HuH-7.5 (cell line): ENCODE data around the gene GRIK1.

Experiments
- DNase-seq: peaks from one replicate; pipeline ENCODE4 v3.0.0; 2011; ENCODE audit warnings: low spot score

GRIK1 gene

DNA sequence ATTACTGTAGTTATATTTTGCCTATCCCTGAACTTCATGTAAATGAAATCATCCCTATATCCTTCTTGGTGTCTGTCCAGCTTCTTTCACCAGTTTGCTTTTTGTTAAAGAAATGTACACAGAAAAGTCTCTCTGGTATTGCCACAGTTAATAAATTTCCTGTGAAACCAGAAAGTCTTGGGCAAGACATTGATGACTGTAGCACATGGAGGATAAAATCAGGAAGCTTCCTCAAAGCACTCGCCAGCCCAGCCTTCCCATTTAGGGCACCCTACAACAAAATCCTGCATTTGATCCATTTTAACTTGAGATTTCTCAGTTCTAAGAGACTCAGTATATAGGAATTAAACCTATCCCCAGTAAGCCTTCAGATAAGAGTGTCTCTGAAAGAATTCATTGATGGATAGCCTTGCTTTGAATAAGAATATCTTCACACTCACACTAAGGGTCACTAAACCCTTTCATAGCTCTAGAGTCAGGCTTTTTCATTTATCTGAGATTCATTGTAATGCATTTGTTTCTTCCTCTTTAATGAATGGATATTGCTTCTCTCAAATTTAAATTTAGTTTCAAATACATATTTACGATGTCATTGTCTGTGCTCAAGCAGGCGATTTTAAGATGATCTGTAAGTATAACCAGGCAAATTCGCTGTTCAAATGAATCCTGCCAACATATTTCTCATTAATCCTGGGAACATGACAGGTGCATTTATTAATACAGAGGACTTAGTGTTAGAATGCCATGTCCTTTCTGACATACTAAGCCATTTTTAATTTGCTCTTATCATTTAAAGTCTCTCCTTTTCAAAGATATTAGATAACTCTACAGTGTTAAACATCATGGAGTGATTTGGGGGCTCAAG lies 153.1 kb downstream of the GRIK1 start:
- no peak for DNase-seq

DNA sequence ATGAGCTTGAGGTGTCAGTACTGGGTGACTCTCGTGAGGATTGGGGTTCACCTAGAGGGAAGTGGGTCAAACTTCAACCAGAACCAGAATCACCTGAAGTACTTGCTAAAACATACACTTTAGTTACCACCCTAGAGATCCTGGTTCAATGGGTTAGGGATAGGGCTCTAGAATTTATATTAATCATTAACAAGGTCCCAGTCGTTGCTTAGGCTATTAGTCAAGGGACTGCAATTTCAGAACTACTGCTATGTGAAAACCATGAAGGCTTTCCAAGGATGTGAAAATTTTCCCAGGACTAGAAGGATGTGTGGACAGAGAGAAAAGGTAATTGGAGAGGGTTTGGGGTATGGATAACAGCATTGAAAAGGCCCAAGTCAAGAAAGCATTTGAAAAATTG lies 162.6 kb downstream of the GRIK1 start:
- peak; percentile 16 for DNase-seq

DNA sequence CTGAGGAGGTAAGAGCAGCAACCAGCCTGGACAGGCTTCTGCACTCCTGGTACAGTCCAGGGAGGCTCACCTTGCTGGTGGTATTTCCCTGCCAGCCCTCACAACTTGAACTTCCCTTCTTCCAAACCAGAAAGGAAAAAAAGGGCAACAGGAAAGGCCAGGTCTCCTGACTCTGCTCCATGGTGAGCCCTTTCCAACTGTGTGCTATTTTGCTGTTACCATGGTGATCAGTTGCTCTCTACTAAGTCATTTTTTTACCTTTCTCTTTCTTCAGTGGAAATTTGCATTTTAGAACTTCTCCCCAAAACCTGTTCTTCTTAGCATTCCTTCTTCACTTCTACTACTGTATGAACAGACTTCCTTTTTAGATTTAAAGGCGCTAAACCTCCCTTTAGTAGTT lies 164.3 kb downstream of the GRIK1 start:
- no peak for DNase-seq

DNA sequence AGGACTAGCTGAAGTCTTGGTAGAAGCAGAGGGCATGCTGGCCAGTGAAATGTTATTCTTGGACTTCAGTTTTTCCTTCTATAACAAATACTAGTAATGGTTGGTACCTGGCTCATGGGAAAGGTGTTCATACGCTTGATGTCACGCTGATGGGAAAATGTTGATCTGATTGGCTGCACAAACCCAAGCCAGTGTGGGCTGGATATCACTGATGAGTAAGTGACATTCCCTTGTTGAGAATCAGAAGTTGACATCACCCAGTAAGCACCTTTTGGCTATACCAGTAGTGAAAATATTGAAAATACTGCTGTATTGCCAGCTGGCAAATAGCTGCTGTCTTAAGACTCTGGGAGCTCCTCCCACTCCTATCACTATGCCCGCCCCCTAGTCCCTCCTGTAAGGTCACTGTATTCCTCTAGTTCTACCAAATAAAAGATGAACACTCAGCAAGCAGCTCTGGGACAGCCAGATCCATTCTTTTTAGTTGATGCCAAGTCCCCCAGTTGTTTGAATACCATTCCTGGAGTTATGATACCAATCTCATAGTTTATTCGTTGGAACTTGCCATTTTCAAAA lies 168.2 kb downstream of the GRIK1 start:
- no peak for DNase-seq

DNA sequence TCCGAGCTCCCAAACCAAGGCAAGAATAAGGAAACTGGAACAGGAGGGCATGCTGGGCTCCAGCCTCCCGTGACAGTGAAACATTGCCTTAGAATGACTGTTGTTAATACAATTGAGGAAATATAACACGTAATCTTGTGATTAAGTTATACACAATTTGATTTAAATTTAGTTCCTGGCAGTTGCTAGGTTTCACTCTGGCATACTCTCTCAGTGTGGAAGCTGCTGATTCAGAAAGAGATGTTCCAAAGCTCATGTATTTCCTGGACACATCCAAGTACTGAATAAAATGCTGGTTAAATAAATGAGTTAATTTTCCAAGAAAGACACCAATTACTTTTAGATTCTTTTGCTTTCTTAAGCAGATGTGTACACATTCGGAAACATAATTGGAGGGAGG lies 176.1 kb downstream of the GRIK1 start:
- no peak for DNase-seq

DNA sequence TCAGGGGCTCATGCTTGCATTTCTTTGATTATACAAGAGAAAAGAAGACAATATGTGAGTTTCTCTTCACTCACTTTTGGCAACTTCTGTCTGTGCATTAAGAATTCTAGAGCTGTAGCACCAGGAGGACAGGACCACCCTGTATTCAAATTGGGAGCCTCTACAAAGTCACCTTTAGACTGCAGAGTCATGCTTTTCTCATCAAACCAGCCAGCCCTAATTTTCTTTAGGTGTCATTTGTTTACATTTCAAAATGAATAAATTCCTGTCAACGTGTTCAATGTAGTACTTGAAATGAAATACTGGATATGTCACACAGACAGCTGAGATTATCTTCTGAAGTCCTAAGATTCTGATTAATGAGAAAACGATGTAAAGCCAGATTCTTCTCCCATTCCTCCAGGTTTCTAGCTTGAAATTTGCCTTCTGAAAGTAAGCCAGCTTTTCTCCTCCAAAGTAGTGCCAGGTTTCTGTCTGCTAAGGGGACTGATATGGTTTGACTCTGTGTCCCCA lies 177.2 kb downstream of the GRIK1 start:
- DNase-seq: no peak

DNA sequence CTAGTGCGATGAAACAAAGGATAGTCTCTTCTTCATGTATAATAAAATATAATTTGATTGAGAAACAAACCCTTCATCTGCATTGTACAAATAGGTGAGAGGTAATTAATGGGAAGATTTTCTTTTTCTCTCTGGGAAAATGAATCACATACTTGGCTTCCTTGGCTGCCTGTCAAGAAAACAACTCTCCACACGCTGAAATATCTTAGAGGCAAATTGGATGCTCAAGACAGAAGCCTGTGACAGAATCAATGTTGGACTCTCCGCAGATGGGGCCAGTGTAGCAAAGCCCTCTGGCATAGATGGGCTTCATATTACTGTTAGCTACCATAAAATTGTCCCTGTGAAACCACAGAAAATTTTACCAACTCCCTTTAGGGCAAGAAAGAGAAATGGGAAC lies 186.6 kb downstream of the GRIK1 start:
- DNase-seq: no peak

DNA sequence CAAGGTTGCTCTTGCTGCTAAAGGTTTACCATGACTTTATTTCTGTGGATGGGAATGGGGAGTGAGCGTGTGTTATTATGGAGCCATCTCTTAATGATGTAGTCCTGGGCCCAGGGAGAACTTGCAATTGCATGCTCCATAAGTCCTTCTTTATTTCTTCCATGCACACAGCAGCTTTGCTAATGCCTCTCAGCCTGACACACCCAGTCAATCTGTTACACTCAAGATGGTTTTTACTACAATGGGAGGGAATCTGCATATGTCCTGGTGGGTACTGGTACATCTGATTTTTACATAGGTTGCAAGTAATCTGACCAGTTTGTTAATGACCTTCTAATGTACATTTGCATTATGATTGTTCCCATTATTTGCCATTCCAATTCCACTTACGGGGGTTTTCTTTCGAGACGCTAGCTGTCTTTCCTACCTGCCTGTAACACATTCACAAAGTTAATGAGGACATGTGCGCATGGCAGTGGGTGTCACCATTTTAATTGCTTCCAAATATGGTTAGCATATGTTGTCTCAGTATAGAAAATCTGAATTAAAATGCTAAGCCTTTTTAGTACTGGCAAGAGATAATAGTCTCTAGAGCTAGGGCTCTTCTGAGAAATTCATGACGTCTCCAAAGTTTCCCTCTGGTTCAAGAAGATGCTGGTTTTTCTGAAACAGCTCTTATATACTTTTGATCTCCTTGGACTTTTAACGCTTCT lies 188.2 kb downstream of the GRIK1 start:
- no peak for DNase-seq

DNA sequence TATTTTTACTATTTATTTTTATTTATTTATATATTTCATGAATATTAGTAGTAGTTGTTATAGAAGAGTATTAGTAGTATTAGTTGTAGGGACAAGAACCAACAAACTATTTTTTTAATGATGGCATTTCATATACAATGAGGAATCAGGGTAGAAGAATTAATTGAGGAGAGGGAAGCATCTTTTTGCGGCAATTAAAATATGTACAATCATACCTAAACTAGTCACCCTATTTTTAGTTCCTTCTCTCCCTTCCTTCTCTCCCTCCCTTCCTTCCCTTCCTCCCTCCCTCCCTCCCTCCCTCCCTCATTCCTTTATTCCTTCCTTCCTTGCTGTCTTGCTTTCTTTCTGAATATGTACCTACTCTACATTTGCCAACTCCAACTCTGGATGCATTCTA lies 189.8 kb downstream of the GRIK1 start:
- no peak for DNase-seq

DNA sequence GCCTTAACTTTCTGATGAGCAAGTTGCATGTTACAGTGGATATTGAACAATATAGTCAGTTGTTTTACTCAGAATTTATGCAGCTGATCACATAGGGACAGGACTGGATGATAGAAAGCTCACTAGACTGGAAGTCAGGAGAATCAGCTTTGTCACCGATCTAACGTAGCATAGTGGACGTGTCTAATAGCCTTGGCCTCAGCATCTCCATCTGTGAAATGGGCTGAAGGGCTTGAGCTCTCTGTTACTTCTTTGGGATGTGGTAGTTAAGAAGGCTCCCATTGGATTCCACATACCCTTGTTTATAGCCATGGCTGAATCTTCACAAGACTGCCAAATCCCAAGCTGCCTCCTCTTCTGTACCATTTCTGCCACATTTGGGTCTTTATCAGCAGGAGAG lies 190.6 kb downstream of the GRIK1 start:
- no peak for DNase-seq

DNA sequence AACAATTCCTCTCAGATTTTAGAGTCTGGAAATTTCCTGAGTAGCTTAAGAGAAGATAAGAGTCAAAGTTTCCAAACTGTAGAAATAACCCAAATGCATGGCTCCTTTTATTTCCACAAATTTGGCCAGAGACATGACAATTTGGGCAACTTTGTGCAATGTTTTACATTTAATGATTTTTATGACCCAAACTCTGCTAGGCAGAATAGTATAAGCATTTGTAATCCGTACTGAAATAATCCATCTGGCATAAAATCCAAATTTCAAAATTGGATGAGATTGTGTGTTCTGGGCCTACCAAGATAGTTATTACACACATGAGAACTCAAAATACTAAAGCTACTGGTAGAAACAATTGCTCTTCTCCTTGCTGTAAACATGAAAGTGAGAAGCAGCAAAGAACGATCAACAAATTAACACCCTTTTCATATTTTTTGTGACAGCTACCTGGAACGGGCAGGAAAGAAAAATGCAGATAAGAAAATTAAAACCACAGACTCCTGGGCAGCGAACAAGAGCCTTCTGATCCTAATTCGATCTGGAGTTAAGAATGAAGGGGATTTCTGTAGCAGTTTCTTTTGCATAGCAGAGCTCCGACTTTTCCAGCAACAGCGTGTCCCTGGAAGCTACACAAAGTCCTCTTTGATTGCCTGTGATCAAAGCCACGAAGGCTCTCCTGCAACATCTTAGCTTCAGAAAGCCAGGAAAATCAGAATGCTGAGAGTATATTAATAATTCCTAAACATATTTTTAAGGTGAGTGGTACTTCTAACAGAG lies 191.2 kb downstream of the GRIK1 start:
- no peak for DNase-seq

DNA sequence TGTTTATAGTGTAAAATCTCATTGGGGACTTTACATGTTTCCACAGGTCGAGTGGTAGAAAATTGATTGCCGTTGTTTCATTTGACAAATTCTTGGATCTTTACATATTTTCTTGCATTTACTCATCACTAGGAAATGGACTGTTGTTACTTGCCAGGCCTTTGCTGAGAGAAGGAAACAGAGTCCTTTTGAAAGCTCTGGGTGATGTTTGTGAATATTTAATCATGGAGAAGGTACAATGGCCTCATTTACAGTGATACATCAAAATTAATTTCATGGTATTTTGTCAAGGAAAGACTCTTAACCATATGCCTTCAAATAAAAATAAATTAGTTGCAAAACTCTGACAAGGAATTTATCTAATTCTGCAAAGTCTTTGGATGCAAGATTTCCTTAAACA lies 198.0 kb downstream of the GRIK1 start:
- no peak for DNase-seq

DNA sequence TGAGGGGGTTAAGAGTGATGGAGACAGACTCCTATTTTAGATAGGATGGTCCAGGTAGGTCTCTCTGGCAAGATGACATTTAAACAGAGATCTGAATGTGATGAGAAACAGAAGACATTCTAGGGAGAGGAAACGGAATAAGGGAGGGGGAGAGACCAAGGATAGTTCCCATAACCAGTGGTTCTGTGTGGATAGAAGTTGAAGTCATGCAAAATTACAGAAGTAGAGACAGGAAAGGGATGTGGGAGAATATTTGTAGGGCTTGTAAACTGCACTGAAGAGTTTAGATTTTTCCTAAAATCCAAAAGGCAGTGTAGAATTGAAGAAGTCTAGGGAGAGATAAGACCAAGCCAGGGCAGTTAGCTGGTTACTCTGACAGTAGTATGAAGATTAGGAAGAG lies 200.6 kb downstream of the GRIK1 start:
- no peak for DNase-seq

DNA sequence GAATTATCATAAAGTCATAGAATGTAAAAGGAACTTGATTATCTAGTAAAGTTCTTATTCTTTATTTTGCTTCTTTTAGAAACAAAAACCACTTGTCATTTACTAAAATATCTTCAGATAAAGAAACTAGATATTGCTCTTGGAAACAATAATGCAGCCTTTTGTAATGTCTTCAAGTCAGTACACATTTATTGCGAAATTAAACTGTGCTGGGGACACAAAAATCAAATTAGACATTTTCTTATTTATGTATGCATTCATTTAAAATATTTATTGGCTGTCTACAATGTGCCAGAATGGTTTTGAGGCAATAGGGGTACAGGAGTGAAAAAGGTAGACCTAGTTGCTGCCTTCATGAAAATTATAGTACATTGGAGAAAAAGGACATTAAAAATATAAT lies 201.1 kb downstream of the GRIK1 start:
- no peak for DNase-seq

DNA sequence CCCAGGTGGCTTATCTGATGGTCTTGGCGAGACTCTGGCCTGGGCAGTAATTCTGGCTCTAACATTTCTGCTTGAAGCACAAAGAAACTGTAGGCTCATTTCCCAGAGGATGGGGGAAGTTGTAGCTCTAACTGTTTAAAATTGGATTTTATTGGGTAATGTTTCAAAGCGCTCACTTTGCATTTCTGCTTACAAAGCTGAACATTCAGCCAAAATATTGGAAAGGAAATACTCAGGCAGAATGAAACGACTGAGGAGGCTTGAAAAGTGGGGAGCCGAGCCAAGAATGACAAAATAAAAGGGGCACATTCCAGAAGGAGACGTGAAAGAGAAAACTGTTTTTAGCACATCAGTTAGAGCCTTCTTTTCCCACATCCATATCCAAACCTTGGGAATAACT lies 202.6 kb downstream of the GRIK1 start:
- no peak for DNase-seq

DNA sequence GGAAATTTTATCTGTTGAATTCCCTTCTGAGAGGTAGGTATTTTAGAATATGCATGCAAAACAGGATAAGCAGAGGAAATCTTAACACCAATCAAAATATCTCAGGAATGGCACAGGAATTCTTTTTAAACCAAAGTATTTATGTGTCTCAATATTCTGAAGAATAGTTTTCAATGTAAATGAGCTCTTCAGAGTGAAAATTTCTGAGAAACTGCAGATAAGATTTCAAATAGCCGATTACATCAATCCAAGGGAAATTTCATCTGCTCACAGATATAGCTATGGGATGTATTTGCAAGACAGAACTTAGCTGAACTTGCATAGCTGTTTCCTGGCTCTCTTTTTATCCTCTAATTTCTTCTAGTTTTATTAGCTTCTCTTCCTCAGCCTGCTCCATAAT lies 209.5 kb downstream of the GRIK1 start:
- no peak for DNase-seq

DNA sequence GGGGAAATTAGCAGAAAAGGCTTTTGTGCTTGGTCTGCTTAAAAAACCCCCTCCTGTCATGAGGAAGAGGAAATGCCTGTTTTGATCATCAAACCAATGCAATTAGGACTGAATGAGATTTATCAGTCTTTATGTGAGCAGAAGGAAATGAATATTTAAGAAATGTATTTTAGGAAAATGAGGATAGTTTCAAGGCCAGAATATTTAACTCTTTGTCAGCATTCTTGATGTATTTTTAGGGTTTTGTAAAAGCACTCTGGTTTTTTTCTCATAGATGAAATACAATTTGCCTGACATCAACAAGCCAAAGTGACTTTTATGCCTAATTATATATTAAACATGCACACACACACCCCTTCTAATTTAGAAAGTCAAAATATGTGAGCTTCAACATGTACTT lies 213.8 kb downstream of the GRIK1 start:
- DNase-seq: no peak

DNA sequence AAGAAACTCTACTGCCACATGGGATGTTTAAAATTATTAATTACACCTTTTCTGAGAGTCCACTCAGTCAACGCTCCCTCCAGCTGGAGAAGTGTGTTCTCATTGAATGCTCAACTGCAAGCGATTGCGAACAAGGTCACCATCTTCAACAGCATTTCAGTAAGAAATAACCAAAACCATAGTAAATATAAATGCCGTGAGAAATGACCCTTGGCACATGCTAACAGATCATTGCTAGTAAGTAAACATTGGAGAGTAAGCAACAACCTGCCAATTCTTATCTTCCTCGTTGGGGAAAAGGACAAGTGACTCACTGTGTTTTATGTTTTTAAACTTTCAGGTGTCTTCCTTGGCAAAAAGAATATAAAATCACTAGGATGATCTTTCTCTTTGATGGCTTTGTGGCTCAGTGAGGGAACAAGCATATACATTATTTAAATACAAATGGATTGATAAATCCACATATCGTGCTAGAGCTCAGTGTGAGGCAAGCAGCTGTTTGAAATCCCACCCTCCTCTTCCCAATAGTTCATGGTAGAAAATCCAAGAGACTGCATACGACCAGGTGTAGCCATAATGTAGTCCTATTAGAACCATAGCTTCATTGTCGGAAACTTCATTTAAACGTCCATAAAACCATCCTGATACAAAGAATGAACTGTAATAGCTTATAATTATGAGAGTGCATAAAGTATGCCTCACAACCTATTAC lies 214.6 kb downstream of the GRIK1 start:
- DNase-seq: no peak

DNA sequence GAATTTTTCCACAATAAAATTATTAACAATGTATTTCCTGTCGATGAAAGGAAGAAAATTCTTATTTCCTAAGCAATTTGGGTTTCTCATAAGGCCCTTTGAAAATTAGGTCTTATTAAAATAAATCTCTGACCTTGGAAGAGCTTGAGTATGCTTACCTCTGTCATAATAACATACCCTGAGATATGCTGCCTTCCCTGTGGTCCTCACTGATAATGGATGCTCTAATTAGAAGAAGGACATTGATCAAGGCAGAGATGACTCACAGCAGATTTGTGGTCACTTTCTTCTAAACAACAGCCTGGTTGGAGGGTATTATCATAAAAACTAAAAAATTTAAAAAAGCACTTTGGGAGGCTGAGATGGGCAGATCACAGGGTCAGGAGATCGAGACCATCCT lies 217.8 kb downstream of the GRIK1 start:
- DNase-seq: no peak

DNA sequence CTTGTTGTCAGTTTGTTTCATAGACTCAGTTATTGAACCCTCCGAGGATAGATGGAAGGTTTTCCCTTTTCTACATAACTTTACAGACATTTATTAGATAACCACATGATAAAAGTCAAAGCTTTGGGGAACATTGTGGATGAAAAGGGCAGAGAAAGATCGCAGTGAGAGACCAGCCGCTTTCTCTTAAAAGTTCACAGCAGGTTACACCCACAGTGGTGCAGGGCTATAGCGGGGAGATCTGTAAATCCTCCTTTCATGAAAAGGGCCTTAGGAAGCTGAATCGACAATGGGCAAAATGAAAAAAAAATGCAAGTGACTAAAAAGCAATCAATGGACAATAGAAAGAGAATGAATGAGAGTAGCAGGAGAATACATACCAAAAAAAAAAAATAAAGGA lies 218.6 kb downstream of the GRIK1 start:
- no peak for DNase-seq

DNA sequence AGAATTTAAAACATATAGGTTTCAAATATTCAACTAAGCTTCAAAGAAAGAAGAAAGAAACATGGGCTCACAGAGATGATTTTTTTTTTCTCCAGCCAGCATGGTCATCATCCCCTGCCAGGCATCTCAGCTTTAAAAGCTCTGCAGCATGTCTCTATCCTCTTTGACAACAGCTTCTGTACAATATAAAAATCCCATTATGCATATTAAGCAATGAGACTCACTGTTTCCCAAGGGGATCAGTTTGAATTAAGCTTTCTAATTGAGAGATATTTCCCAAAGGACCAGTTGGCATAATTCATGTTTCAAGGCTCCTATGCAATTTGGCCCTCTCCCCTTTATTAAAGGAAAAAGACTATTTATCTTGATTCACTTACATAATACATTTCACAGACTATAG lies 220.3 kb downstream of the GRIK1 start:
- DNase-seq: no peak
